NCI-H2227 (cell line): ENCODE results near the gene SCAF8.

Source experiments
- DNase-seq: peaks from one replicate; lab custom pipeline; 2025; ENCODE audit not compliant: unreplicated experiment; lab: John Stamatoyannopoulos, UW

SCAF8 gene

GRCh38 chr6:154829970-154830369, 96.8 kb downstream of the SCAF8 start:
- DNase-seq, result no peak

- DNase-seq, result no peak
Observed at GRCh38 chr6:154830771-154831170, 97.6 kb downstream of the SCAF8 start.

GRCh38 chr6:154835307-154835706, 102.1 kb downstream of the SCAF8 start:
- DNase-seq, result no peak

DNA sequence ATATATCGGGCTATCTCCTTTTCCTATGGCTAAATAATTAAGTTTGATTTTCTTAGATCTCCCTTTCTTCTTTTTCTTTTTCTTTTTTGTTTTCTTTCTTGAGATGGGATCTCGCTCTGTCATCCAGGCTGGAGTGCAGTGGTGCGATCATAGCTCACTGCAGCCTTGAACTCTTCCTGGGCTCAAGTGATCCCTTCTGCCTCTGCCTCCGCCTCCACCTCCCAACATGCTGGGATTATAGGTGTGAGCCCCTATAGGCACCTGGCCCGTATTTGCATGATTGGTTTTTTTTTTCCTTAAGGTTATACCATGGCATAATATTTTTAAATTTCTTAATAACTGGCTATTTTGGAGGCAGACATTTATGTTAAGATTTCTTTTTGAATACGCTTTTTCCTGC, 106.3 kb downstream of the SCAF8 start:
- no peak for DNase-seq

DNA sequence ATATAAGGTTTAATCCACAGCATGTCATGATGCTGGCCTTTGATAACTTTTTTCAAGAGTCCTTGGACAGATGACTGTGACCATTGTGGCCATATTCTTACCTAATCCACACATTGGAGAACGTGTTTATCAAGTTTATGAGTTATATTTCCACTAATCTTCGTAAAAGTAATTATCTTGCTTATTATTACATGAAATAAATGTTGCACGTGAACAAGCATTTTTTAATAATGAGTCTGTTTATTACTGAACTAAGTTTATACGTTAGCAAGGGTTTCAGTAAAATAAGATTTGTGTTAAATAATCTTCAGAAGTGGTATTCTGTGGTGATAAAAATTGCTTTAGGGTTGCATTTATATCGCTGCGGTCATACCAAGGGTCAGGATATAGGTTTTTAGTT, 107.1 kb downstream of the SCAF8 start:
- DNase-seq, result no peak

GRCh38 chr6:154841109-154841508, 107.9 kb downstream of the SCAF8 start:
- no peak for DNase-seq

GRCh38 chr6:154842833-154843232, 109.6 kb downstream of the SCAF8 start:
- DNase-seq, result no peak

DNA sequence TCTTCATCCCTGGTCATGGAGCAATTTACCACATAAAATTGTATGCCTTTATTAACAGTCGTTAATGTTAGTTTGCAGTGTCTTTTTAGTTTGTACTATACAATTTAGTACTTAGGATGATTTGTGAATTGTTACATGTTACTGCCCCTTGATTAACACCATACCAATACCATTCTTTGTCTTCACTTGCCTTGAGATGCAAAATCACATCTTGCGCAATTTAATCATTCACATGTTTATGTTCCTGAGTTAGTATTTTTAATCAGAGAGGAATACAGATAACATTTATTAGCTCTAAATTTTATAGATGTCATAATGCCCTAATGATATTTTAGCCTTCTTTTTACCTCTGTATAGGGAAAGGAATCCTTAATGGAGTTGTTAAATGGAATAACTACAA, 114.1 kb downstream of the SCAF8 start:
- DNase-seq, result no peak

- peak; percentile 50 for DNase-seq
Observed at GRCh38 chr6:154848580-154848979, 115.4 kb downstream of the SCAF8 start.

GRCh38 chr6:154849475-154849874, 116.3 kb downstream of the SCAF8 start:
- DNase-seq, result no peak

GRCh38 chr6:154852687-154853086, 119.5 kb downstream of the SCAF8 start:
- no peak for DNase-seq

- DNase-seq, result no peak
Observed at GRCh38 chr6:154857529-154857928, 124.3 kb downstream of the SCAF8 start.

GRCh38 chr6:154861825-154862224, 128.6 kb downstream of the SCAF8 start:
- DNase-seq, result no peak

DNA sequence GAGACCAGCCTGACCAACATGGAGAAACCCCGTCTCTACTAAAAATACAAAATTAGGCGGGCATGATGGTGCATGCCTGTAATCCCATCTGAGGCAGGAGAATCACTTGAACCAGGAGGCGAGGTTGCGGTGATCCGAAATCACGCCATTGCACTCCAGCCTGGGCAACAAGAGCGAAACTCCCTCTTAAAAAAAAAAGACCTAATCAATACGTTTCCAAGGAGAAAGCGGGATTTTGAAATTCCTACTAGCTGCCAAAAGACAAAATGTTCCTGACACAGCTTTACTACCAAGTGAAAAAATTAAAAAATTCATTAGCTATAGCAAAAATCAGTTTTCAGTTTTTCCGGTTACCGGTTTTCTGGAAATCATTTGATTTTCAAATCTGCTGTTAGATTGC, 129.3 kb downstream of the SCAF8 start:
- DNase-seq, result no peak

- DNase-seq, result no peak
Observed at GRCh38 chr6:154864066-154864430, 130.8 kb downstream of the SCAF8 start.

DNA sequence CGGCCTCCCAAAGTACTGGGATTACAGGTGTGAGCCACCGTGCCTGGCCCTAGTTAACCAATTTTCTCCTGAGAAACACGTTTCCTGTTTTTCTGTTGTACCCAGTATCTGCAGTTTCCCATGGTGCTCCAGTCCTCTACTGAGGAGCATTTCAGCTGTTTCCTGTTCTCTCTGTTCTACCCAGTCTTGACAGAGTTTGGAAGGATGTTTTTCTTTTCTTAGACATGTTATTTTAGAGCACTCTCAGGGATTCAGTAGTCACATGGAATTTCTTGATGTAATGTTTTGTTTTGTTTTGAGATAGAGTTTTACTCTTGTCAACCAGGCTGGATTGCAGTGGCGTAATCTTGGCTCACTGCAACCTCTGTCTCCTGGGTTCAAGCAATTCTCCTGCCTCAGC, 132.1 kb downstream of the SCAF8 start:
- no peak for DNase-seq

DNA sequence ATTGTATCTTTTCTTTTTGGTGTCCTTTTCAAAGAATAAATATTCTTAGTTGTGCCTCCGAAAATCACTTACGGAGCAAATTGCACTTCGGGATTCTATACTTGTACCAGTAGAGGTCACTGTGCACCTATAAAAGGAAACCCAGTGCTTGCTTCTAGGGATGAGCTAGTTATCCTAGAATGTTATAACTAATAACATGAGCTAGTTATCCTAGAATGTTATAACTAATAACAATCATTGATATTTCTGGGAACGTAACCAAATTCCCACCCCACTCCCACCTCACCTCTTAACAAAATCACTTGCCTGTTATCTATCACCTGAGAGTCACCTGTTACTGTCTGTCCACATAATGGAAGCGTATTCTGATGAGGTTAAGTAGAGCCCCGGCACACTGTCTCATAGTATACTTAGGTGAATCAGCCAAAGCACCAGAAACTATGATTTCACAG, 135.0 kb downstream of the SCAF8 start:
- peak; percentile 75 for DNase-seq

DNA sequence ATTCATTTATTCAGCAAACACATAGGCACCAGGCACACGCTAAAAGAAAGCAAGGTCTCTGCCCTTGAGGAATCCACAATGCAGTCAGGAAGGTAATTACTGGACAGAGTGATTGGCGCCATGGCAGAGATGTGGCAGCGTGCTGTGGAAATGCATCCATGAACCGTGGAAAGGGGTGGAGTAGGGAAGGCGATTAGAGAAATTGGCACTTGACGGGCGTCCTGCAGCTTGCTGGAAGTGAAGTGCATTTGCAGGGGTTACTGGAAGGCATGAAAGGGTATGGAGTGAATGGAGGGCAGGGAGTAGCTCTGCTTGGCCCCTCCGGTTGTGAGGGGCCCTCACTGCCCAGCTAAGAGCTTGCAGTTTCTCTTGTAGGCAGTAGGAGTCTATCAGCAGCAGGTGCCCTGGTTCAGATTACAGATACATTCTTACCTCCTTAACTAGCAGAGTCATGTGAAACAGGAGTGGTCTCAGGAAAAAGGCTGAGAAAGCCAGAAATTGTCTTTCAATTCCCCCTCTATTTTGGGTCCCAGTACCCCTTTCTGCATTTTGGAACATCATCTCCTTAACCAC, 139.4 kb downstream of the SCAF8 start:
- peak; percentile 89 for DNase-seq

DNA sequence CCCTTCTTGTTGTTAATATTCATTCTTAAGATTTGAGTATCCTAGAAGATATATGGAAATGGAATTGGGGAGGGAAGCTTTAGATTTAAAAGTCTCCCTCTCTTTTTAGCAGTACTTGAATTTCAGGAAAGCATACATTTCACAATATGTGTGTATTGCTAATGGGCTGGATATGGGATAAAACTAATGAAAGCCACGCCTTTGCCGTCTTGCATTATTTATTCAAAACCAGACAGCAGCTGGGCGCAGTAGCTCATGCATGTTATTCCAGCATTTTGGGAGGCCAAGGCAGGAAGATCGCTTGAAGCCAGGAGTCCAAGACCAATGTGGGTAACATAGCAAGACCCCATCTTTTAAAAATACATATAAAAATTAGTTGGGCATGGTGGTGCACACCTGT, 140.3 kb downstream of the SCAF8 start:
- DNase-seq, result no peak

- DNase-seq, result peak; percentile 8
Observed at GRCh38 chr6:154874773-154875592, 141.8 kb downstream of the SCAF8 start.

DNA sequence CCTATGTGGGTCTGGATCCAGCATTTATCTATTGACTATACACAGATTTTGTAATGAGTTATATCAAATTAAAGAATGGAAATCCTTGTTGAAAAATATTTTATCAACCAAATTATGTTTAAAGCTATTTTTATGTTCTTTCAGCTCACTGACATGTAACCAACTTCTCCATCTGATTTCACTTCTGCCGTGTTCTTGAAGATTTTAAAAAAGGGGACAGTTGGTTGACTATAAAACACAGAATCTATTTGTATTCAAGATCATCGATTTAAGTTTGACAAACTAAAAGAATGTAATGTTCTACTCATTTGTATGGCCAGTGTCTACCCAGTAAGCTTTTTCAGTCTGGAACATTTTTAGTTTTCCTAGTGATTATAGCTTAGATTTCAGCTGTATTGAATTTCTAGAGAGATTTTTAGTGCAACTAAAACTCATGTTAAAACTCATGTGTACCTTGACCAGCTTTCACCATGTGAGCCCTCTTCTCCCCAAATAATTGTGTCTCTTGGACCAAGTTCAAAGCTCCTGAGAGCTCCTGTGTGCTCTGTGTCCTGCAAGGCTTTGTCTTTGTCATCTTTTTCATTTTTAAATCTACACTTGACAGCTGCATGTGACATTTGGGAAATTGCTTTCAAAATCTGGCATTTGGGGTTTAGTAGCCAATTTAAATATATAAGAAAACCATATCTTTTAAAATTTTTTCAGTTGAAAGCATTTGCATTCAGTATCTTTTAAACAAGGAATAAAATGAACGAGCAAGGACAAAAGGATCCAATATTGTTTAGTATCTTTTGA, 143.5 kb downstream of the SCAF8 start:
- DNase-seq, result no peak
